HG03108 (cell line): ENCODE measurements around the gene PHACTR2.
"Not testable (repeated sequence)": the region's sequence is repeated elsewhere in the genome, so short reads cannot be mapped to it uniquely, and the experiment has no call there.

Experiments used
- ATAC-seq: cut with Tn5 transposase; IDR thresholded peaks from one replicate; pipeline ENCODE4 v1.9.1; 2021; ENCODE audit warnings: moderate library complexity; ENCODE audit not compliant: unreplicated experiment

The PHACTR2 gene

DNA sequence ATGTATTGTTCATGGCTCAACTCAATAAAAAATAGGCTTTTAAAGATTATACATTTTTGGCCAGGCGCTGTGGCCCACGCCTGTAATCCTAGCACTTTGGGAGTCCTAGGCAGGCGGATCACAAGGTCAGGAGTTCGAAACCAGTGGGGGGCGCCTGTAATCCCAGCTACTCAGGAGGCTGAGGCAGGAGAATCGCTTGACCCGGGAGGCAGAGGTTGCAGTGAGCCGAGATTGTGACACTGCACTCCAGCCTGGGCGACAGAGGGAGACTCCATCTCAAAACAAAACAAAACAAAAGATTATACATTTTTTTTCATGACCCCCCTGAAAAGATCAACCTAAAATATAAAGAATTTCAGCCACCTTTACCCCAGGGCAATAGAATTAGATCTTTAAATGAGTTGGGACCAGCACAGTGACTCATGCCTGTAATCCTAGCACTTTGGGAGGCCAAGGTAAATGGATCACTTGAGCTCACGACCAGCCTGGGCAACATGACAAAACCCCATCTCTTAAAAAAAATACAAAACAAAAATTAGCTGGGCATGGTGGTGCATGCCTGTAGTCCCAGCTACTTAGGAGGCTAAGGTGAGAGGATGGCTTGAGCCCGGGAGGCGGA, 60.4 kb downstream of the PHACTR2 start:
- ATAC-seq = not testable (repeated sequence)

DNA sequence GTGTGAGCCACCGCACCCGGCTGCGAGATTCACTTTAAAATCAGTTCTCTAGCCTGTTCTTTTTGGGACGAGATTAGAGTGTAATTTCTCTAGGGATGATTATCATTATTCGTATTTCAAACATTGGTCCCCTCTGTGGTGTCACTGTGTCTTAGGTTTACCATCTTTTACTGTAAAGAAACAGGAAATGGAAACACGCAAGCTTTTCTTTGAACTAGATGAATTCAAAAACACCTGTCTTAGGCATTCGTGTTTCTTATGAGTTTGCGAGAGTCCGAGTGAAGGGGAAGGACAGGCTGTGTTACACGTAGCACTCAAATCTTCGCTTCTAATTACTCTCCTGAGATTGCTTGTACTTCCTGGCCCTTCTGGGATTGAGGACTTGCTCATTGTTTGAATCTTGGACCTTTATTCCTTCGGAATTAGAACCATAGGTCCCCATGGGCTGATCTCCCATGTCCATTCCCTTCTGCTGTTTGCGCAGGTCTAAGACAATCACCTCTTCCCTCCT, 61.6 kb downstream of the PHACTR2 start:
- no peak for ATAC-seq

DNA sequence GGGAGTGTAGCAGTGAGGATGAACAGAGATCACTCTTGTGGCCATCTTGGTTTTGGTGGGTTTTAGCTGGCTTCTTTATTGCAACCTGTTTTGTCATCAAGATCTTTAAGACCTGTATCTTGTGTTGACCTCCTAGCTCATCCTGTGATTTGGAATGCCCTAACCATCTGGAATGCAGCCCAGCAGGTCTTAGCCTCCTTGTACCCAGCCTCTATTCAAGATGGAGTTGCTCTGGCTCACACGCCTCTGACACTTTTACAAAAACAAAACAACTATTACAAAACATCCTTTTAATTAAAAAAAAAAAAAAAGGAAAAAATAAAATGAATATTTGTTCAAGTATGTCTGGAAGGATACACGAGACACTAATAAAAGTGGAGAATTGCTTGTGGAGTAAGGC, 62.4 kb downstream of the PHACTR2 start:
- ATAC-seq = no peak

DNA sequence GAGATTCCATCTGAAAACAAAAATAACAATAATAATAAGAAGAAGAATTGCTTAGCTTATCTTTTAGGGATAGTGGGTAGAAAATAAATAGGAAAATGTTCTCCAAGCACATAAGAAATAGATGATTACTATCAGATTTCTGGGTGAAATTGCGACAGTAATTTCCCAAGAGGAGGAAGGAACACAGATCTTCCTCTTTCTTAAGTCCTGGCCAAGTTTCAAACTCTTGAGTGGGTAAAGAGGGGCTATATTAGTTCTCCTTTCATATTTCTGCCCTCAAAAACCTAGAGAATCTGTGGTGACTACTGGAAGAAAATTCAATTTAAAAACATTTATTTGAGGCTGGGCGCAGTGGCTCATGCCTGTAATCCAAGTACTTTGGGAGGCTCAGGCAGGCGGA, 63.7 kb downstream of the PHACTR2 start:
- no peak for ATAC-seq

DNA sequence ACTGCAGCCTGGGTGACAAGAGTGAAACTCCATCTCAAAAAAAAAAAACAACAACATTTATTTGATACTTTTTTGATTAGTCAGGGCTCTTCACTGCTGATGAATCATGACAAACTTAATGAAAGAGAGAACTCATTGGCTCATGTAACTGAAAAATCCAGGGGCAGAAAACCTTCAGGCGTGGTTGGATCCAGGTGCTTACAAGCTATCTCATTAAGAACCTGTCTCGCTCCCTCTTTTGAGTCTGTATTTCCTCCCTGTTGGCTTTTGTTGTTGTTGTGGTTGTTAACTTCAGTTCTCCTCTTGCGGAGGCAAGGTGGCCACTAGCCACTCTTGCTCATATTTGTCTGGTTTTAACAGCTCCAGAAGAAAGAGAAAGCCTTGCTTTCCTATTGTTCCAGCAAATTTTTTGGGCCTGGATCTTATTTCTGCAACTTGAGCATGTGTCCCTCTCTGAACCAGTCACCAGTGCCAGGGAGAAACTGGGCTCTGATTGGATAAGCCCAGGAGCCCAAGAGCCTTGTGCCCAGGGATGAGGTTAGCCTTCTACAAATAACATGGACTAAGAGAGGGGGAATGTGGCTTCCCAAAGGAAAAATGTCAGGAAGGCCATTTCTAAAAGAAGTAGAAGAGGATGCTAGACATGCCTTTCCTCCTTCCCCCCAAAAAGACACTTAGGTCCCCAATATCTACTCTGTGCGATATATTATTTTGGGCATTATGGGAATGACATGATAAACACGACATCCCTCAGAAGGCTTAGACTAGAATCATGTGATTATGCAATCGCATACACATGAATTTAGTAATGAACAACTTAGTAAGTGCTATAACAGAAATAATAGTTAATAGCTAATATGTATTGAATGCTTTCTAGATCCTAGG, 64.5 kb downstream of the PHACTR2 start:
- no peak for ATAC-seq

DNA sequence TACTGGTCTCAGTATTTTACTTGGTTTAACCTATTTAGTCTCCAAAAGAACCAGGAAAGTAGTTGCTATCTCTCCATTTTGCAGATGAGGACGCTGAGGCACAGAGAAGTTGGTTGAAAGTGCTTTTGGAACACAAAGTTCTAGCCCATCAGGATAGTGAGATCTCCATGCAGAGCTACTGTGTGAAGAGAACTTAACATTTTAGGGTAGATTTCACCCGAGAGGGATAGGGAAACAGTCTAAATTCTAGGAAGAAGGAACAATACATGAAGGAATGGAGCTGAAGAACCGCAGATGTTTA, 65.1 kb downstream of the PHACTR2 start:
- no peak for ATAC-seq

DNA sequence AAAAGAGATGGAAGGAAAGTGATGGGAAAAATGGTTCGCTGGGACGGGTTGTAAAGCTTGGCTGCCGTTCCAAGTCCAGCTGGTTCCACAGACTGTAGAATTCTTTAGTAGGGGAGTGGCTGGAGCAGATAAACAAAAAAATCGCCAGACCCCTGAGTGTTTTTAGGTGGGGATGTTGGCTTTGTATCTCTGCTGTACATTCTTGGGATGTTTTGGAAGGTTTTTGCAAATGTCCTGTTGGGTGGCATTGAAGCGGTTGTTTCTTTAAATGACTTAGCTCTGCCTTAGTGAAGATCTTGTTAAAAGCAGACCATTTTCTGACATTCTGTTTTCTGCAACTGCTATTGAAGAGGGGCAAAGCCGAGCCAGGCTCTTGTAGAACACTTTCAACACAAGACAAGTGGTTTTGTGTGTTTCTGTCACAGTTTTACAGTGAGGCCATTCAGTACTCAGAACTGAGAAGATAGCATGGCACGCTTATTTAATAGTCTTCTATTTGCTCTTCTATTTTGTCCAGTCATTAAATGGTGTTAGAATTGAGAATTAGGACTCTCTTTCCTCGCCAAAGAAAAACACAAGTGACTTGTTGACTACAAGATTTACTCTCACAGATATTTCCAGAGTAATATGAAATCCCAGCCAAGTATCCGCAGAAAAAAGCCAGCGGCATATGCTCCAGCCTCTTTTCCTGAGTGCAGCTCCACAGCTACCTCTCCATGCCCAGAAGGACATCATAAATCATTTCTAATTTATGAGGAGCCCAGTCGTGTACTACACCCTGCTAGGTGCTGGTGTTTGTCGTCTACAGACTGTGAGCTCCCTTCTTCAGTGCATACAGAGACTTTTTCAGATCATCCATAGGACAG, 65.8 kb downstream of the PHACTR2 start:
- no peak for ATAC-seq

DNA sequence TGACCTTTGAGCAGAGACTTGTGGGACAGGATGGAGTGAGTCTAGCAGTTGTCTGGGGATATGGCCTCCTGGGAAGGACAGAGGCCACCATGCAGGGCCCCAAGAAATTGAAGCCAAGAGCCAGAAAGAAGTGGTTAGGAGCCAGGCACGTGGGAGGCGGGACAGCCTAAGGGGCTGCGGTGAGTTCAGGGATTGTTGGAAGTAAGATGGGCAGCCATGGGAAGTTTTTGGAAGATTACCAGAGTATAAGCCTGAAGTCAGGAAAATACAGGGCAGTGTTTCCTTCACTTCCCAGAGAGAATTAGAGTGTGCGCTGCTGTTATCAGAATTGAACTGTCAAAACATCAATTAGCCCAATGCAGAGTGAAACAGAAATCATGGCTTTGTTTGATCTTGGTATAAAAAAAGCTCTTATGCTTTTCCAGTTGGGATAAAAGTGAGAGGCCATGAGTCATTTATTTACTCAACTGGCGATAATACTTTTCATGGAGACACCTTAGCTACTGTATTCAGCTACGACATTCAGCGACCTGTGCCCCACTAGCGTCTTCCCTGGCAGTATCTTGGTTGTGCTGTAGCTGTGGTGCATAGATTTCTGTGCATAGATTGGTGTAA, 66.9 kb downstream of the PHACTR2 start:
- no peak for ATAC-seq

DNA sequence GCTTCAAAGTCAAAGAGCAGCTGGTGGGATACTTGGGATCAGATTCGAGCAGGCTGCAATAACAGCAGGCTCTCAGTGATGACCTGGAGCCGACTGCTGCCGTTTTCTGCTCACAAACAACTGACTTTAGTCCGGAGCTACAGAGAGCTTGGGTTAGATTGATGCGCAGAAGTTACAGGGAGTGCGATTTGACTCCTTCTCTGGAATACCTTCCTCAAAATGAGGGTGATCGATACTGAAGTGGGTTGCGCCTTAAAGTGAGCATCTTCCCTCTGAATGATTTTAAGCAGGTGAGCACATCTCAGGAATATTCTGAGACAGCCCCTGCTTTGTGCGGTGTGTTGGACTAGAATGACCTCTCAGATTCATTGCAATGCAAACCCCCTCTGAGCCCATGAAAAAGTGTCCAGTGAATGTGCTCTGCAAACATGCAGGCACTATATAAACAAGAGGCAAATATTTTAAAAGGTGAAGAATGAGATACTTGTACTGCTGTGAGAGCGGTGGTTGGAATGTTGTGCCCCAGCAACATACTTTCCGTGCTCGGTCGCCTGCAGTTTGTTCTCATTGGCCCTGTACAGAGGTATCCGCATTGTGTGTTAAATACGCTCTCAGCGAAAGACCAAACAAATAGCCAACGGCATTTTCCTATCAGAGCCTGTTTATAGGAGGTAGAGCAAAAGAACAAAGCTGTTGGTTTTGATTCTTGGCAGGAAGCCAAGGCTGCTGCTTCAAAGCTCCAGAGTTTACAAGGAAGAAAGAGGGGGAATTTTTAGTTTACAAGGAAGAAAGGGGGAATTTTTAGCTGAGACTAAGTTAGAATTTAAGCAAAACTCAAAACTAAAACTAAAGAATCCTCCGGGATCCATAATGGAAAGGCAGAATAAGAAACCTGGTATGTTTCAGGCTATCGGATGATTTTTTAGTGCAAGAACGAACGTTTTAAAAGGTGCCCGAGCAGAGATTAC, 67.7 kb downstream of the PHACTR2 start:
- no peak for ATAC-seq

DNA sequence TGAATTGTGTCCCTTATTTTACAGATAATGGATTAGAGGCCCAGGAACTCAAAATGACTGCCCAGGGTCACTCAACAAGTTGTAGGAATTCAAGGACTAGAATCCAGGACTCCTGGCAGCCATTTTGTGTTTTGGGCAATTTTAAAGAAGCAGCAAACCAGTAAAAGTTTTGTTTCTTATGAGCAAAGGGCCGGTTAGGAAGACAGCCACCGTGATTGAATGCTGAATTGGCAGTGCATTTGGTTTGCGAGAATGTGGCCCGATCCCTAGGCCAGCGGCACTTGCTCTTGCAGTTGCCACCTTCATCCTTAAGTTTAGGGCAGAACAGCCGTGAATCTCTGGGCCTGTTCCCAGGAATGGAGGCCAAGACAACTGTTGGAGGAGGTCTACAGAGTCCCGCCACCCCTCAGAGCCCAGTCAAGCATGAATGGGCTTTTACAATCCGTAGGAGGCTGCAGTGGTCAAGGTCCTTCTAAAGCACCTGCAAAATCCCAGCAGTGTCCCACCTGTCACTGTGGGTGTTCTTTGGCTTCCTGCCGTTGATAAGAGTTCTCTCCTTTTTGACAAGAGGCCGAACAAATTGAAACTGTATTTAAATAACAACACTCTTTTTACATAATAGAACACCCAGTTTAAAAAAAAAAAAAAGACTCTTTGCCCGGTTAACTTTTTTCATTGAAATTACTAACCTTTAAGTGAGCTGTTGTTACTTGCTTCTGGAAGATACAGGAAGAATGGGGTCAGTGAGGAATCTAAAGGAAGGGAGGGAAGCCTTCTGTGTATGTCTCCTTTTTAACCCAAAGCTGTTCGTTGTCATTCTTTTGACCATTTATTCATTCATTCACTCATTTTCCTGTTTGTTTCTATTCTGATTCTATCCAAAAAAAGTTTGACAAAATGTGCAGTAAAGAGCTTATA, 68.7 kb downstream of the PHACTR2 start:
- ATAC-seq = no peak

DNA sequence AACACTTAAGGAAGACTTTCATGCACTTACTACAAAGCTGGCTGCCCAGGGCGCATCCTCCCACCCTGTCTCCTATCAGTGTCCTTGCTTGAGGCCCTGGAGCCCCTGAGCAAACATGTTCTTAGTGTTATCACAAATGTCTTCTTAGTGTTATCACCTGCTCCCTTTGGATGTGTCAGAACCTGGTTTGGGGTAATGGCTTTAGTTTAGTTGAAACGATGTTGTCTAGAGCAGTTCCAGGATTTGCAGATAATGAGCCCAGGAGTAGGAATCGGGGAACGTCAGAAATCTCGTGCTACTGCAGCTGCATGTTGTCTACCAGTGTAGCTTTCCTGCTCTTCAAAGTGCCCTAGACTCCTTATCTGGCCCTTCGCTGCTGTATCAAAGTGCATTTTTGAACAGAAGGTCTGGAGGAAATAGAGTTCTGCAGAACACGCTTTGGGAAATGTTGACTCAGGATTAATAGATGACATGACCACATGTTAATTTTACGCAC, 69.6 kb downstream of the PHACTR2 start:
- ATAC-seq = no peak

DNA sequence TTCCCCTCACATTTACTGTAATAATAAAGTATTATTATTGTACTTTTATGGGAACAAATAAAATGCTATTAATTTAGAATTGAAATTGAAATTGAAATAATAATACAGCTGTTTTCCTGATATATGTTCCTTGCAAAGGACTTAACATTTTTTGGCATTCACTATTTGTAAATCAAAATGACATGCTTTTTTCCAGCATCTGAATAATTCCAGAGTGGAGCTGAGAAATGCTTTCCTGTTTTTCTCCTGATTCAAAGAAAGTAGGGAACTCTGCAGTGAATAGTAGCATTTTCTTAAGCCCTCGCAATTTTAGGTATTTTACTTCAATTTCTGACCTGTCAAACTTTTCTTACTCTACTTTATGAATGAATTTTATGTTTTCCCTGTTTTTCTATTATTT, 72.1 kb downstream of the PHACTR2 start:
- ATAC-seq = no peak

DNA sequence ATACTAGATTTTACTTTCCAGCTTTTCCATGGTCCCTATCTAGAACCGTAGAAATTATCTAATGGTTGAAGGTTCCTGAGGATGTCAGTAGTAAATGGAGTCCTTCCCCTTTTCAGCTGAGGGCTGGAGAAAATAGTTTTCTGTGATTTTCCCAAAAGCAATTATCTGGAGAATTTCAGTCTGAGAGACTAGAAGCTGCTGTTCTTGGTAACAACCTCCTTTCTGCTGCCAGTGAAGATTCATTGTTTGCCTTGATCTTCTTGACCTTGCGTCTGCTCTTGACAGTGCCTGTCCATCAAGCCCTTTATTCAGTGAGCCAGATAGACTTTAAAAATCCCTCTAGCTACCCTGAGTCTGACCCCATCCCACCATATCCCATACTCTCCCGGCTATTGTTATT, 73.1 kb downstream of the PHACTR2 start:
- no peak for ATAC-seq

DNA sequence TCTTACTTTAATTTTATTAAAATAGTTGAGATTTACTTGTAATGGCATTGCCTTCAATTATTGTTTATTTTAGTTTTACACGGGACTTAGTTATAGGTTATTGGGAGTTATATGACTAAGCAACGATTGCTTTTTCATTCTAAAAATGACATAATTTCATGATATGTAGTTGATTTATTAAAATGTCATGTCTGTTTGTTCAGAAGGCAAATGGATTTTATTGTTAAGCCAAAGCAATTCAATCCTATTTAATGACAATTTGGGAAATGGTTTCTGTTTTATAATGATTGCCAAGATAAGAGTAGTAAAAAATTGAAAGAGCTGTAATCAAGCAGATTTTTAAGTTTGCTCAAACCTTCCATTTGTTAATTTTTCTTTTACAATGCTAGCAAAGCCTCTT, 74.7 kb downstream of the PHACTR2 start:
- no peak for ATAC-seq

DNA sequence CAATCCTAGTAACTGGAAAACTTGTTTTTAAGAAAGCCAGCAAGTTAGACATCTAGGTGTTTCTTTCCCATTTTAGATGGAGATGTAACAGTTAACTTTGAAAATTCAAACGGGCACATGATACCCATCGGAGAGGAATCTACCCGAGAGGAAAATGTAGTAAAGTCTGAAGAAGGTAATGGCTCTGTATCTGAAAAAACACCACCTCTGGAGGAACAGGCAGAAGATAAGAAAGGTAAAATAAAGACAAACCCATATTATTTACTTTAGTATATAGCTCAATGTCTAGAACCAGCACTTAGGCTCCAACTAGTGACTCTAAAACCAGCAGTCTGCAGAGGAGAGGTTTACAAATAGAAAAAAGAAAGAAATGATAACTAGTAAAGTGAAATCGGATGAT, 75.9 kb downstream of the PHACTR2 start:
- ATAC-seq = no peak

DNA sequence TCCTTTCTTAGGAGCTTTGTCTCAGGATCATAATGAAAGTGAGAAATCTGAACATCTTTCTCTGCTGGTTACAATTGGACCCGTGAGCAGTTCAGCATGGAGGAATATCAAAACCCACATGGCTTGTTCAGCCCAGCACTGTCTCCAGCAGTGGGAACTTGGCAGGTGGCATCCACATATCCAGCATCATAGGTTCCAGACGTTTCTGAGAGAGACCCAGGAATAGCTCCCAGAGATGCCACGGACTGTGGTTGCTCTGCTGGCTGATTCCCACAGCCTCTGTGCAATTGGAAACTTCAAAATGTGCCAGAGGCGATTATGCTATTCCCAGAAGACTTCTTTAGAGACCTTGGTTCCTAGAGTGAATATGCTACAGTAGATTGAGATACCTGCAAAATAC, 76.4 kb downstream of the PHACTR2 start:
- ATAC-seq = no peak

DNA sequence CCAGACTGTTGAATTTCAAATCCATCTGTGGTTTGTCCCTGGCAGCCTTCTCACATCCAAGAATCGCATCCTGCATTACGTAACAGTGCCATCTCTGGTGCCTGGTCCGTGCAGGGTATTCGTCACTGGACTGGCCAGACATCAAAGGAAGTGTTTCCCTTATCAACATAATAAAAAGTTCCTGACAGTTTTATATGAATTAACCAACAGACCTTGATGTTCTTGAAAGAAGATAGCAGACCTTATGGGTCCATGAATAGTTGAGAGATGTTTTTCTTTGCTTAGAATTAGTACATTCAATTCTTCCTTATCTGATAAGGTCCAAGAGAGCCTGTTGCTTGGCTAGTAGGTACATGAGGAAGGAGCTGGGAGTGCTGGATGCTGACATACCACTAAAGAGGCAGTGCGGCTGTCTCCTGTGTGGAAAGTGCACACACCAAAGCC, 77.6 kb downstream of the PHACTR2 start:
- ATAC-seq = no peak

DNA sequence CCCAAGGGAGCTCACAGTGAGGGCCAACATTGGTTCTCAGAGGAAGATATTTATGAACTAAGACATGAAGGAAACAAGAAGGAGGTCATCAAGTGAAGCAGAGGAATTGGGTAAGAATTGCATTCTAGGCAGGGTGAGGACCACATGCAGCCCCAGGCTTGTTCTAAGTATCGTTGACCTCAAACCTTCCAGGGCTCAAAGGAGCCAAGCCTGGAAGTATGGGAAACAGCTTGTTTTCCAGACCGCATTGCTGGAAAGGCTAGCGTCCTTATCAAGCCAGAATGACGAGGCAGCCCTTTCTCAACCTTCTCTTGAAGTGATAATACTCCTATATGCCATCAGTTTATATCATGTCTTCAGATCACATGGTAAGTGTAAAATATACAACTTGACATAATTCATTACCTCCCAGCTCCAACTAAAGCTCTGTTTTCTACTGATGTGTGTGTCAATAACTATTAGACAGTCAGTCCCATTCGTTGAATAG, 79.6 kb downstream of the PHACTR2 start:
- ATAC-seq = no peak

DNA sequence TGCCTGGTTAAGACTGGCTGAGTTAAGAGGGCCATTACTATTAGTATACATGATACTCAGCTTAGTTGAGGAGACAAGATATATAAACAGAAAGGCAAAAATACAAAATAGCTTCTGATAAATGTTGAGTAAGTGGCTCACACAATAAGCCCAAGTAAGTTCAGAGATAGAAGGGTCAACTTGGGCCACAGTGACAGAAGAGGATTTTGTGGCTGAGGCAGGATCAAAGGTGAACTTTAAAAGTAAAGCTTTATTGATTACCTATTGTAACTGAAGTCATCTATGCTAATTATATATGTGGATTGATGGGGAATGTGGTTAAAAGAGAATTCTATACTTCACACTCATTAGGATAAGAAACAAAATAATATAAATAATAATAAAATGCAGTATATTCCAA, 80.8 kb downstream of the PHACTR2 start:
- no peak for ATAC-seq
